GM19438 (cell line): Measurements from ENCODE around the gene C13orf46.
"Not testable (repeated sequence)": the region's sequence is repeated elsewhere in the genome, so short reads cannot be mapped to it uniquely, and the experiment has no call there.

Experiments
- ATAC-seq: cut with Tn5 transposase; IDR thresholded peaks from one replicate; pipeline ENCODE4 v1.9.1; 2021; ENCODE audit warnings: low read depth; ENCODE audit not compliant: unreplicated experiment

Gene C13orf46

GRCh38 chr13:113995051-113995601 lies 21.2 kb upstream of the C13orf46 start:
- no peak for ATAC-seq

GRCh38 chr13:113992276-113993005 lies 18.6 kb upstream of the C13orf46 start:
- ATAC-seq = no peak

DNA sequence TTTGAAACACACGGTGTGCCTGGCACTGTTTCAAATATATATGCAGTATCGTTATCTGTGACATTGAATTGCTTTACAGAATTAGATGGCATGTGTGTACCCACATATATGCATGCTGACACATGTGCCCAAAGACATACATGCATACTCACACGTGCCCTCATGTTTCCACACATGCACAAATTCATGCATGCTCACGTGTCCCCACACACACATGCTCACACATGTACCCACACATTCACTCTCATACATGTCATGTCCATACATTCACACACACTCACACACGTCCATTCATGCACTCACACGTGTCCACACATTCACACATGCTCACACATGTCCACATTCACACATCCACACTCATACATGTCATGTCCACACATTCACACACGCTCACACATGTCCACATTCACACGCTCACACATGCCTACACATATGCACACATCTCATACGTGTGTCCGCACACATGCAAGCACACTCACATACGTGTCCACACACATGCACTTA lies 17.9 kb upstream of the C13orf46 start:
- ATAC-seq = no peak

GRCh38 chr13:113991191-113991669 lies 17.4 kb upstream of the C13orf46 start:
- no peak for ATAC-seq

- no peak for ATAC-seq
Observed at GRCh38 chr13:113990321-113990837, 16.5 kb upstream of the C13orf46 start.

- ATAC-seq = no peak
Observed at GRCh38 chr13:113989585-113990300, 15.9 kb upstream of the C13orf46 start.

DNA sequence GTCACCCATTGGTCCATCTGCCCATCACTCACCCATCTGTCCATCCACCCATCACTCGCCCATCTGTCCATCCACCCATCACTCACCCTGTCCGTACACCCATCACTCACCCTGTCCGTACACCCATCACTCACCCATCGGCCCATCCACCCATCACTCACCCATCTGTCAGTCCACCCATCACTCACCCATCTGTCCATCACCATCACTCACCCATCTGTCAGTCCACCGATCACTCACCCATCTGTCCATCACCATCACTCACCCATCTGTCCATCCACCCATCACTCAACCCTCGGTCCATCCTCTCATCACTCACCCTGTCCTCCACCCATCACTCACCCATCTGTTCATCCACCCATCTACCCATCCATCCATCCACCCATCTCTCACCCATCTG lies 15.0 kb upstream of the C13orf46 start:
- not testable (repeated sequence) for ATAC-seq

- ATAC-seq = no peak
Observed at GRCh38 chr13:113982296-113982661, 8.4 kb upstream of the C13orf46 start.

DNA sequence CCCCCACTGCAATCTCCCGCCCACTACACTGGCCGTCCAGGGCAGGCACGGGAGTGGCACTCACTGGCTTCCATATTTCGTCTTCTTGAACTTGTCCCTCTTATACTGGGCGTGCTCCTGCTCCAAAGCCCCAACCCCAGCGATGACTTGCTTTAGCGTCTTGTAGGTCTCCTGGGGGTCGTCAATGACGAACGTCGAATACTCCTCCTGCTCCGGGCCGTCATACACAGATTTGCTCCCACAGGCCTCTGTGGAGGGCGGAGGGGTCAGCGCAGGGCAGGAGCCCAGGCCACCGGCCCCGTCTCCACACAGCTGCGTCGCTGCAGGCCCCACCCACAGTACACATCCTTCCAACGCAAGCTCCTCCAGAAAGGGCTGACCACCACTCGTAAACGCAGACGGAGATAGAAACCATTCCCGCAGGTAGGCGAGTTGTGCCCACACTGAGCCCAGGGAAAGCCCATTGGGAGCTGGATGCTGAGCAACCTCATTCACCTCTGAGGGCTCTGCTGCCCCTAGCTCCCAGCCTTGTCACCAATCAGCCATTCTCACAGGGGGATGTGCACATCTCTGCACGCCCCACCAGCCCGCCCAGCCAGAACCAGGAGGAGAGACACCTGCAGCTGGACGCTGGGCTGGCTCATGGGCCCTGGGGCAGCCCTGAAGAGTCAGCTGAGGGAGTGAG lies 7.9 kb upstream of the C13orf46 start:
- ATAC-seq = no peak

GRCh38 chr13:113981194-113981605 lies 7.3 kb upstream of the C13orf46 start:
- no peak for ATAC-seq

- ATAC-seq = no peak
Observed at GRCh38 chr13:113980489-113981064, 6.7 kb upstream of the C13orf46 start.

DNA sequence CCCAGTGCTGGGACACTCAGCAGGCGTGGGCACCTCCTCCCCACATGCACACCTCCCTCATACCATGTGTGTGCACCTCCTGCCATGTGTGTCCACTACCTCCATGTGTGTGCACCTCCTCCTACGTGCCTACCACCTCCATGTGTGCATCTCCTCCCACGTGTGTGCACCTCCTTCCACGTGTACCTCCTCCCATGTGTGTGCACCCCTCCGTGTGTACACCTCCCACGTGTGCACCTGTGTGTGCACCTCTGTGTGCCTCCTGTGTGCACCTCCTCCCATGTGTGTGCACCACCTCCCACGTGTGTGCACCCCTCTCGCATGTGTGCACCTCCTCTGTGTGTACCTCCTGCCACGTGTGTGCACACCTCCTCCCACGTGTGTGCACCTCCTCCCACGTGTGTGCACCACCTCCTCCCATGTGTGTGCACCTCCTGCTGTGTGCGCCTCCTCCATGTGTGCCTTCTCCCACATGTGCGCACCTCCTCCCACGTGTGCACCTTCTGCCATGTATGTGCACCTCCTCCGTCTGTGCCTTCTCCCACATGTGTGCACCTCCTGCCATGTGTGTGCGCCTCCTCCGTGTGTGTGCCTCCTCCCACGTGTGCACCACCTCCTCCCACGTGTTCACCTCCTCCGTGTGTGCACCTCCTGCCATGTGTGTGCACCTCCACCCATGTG lies 6.1 kb upstream of the C13orf46 start:
- ATAC-seq = no peak

GRCh38 chr13:113978741-113979481 lies 5.0 kb upstream of the C13orf46 start:
- ATAC-seq = no peak

DNA sequence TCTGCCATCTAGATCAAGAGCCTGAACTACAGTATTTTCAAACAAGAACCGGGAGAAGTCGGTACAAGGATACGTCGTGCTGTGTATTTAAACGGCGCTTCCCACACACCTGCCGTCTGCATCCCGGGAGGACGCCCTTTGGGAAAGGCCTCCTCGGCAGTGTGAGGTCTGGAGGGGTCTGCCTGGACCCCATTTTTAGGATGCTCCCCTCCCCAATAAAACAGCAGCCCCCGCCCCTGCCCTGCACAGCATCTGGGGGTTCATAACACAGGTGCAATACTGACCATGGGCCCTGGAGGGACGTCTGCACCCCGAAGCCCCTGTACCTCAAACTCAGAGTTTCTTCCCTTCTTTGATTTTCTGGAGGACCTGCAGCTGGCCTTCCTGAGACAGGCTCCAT lies 4.1 kb upstream of the C13orf46 start:
- no peak for ATAC-seq

- ATAC-seq = no peak
Observed at GRCh38 chr13:113976711-113977684, 3.1 kb upstream of the C13orf46 start.

GRCh38 chr13:113975416-113975815 lies 1.5 kb upstream of the C13orf46 start:
- no peak for ATAC-seq

GRCh38 chr13:113974304-113975281 lies 717 bp upstream of the C13orf46 start:
- no peak for ATAC-seq
